Measurements from ENCODE around the gene AP5S1. TPM values are rescaled to one million over a fixed set of nuclear protein-coding genes. Genes with fewer than 3 reads are reported as not detected.

Gene AP5S1
- total and polyA plus RNA-seq, 10 of the 15 experiments (the other 5 are each of a cell fraction or from before 2014, with no cell fraction given), result 3.8 to 13.2 (median 7.8) TPM

GRCh38 chr20:3800256-3800877 is 20.0 kb upstream of the AP5S1 start:
- Histone ChIP-seq H3K9me3 (replicated peaks; ENCODE audit: control insufficient read depth, insufficient read depth, low read length) (no peaks in the 10 kb centered on the region), H3K4me2 (ENCODE audit: control insufficient read depth, insufficient read depth) (peak overlapping the region; percentile 85), H3K4me1 (ENCODE audit: control insufficient read depth, insufficient read depth, low read length) (peaks cover 41% of the 10 kb centered on the region), H3K9ac (ENCODE audit: control insufficient read depth, insufficient read depth, low read length) (no peak overlapping the region), H2AFZ (ENCODE audit: control insufficient read depth, low read depth, low read length) (no peak overlapping the region), H3K36me3 (ENCODE audit: control insufficient read depth in 2 of 2, insufficient read depth in 2 of 2, low read length in 1 of 2) (peaks cover 23 to 28% of the 10 kb centered on the region in 2 experiments), H4K20me1 (ENCODE audit: control insufficient read depth, insufficient read depth) (no peaks in the 10 kb centered on the region), H3K4me3 (no peak overlapping the region), H3K27ac (ENCODE audit: control insufficient read depth, insufficient read depth) (no peak overlapping the region), H3K27me3 (replicated peaks in 1 of 2; ENCODE audit: control insufficient read depth in 2 of 2, insufficient read depth in 2 of 2, low read length in 1 of 2) (no peaks in the 10 kb centered on the region), H3K79me2 (ENCODE audit: control insufficient read depth, insufficient read depth, low read length) (peaks cover 18% of the 10 kb centered on the region)
- ChIA-PET CTCF (interaction anchor here (0.6 to 3.8 kb wide), 4 partner anchors 13 to 53 kb away, joined by 3 to 33 read pairs (median 4); partner anchors contain the start of gene AP5S1), POLR2A (interaction anchor here (0.5 to 1.5 kb wide), 6 partner anchors 8 to 33 kb away, joined by 3 to 7 read pairs (median 4); partner anchors contain the start of genes ADISSP, AP5S1 and CENPB), SMC1A (ENCODE audit: uncharacterized antibody, unreplicated experiment) (interaction anchor here (0.8 to 2.3 kb wide), 6 partner anchors 13 to 43 kb away, joined by 3 to 7 read pairs (median 6); partner anchors contain the start of genes AP5S1 and CENPB), RAD21 (ENCODE audit: unreplicated experiment) (interaction anchor here (0.8 to 1.5 kb wide), 4 partner anchors 11 to 20 kb away, joined by 3 to 6 read pairs (median 4); partner anchors contain the start of gene AP5S1)
- ATAC-seq (no peak), DNase-seq (ENCODE audit: low read depth, low spot score) (no peak), FAIRE-seq (no peak)
- TF ChIP-seq ESRRA (IDR thresholded peaks at IDR 0.05; ENCODE audit: low read length) (no peak), GABPA (IDR thresholded peaks at IDR 0.05; ENCODE audit: low read depth) (no peak), RBBP5 (conservative IDR thresholded peaks at IDR 0.05) (no peak), JUNB (IDR thresholded peaks at IDR 0.05) (no peak)
- WGBS (ENCODE audit: insufficient coverage, insufficient replicate concordance, low lambda C conversion rate, missing lambda C conversion rate), result 92% methylated on average over 18 of the region's 18 CpGs
- in situ Hi-C loops (cut with MboI), result no loop called here
- intact Hi-C loops (cut with micrococcal nuclease; ENCODE audit: unreplicated experiment), result no loop called here
- BruUV-seq (replicated peaks), result no TSS peak

GRCh38 chr20:3800878-3801260 is 19.5 kb upstream of the AP5S1 start:
- Histone ChIP-seq H3K4me3 (no peak overlapping the region), H3K36me3 (ENCODE audit: control insufficient read depth in 2 of 2, insufficient read depth in 2 of 2, low read length in 1 of 2) (peaks cover 23 to 28% of the 10 kb centered on the region in 2 experiments), H3K27me3 (replicated peaks in 1 of 2; ENCODE audit: control insufficient read depth in 2 of 2, insufficient read depth in 2 of 2, low read length in 1 of 2) (no peaks in the 10 kb centered on the region), H2AFZ (ENCODE audit: control insufficient read depth, low read depth, low read length) (no peak overlapping the region), H3K4me2 (ENCODE audit: control insufficient read depth, insufficient read depth) (no peak overlapping the region), H3K9ac (ENCODE audit: control insufficient read depth, insufficient read depth, low read length) (no peak overlapping the region), H3K9me3 (replicated peaks; ENCODE audit: control insufficient read depth, insufficient read depth, low read length) (no peaks in the 10 kb centered on the region), H4K20me1 (ENCODE audit: control insufficient read depth, insufficient read depth) (no peaks in the 10 kb centered on the region), H3K79me2 (ENCODE audit: control insufficient read depth, insufficient read depth, low read length) (peaks cover 18% of the 10 kb centered on the region), H3K27ac (ENCODE audit: control insufficient read depth, insufficient read depth) (no peak overlapping the region), H3K4me1 (ENCODE audit: control insufficient read depth, insufficient read depth, low read length) (peaks cover 41% of the 10 kb centered on the region)
- DNase-seq (ENCODE audit: low read depth, low spot score), result no peak
- no peak for ATAC-seq
- BruUV-seq (replicated peaks), result no TSS peak
- WGBS (ENCODE audit: insufficient coverage, insufficient replicate concordance, low lambda C conversion rate, missing lambda C conversion rate), result 96% methylated on average over 8 of the region's 8 CpGs
- POLR2A ChIA-PET, result interaction anchor here (0.5 to 1.3 kb wide), 4 partner anchors 8 to 33 kb away, joined by 3 to 6 read pairs (median 3); partner anchors contain the start of genes ADISSP and AP5S1
- no peak for FAIRE-seq
- SMC1A ChIA-PET (ENCODE audit: uncharacterized antibody, unreplicated experiment), result interaction anchor here (0.8 to 2.3 kb wide), 4 partner anchors 12 to 42 kb away, joined by 3 to 6 read pairs (median 6); no protein-coding TSS in a partner anchor
- in situ Hi-C loops (cut with MboI) (no loop called here), intact Hi-C loops (cut with micrococcal nuclease; ENCODE audit: unreplicated experiment) (no loop called here)
- RAD21 ChIA-PET (ENCODE audit: unreplicated experiment), result no interaction called here
- CTCF ChIA-PET, result interaction anchor here (0.6 to 3.8 kb wide), 2 partner anchors 18 to 53 kb away, joined by 3 to 33 read pairs; partner anchors contain the start of gene AP5S1
- no peak for TF ChIP-seq SREBF2 (IDR thresholded peaks at IDR 0.05; ENCODE audit: low read length)
- TF ChIP-seq RB1 (IDR thresholded peaks at IDR 0.05; ENCODE audit: borderline replicate concordance), result no peak
- no peak for TF ChIP-seq RBBP5 (conservative IDR thresholded peaks at IDR 0.05)
- TF ChIP-seq ZBED1 (IDR thresholded peaks at IDR 0.05; ENCODE audit: borderline replicate concordance), result no peak
- no peak for TF ChIP-seq NBN (IDR thresholded peaks at IDR 0.05)
- TF ChIP-seq CREM (IDR thresholded peaks at IDR 0.05; ENCODE audit: low read depth), result no peak
- TF ChIP-seq CBX3 (IDR thresholded peaks at IDR 0.05; ENCODE audit: borderline replicate concordance, low read depth), result no peak
- no peak for TF ChIP-seq WRNIP1 (IDR thresholded peaks at IDR 0.05; ENCODE audit: borderline replicate concordance, low read depth, low read length)
- TF ChIP-seq ELK1 (IDR thresholded peaks at IDR 0.05; ENCODE audit: low read depth, low read length), result no peak
- no peak for TF ChIP-seq YBX1 (IDR thresholded peaks at IDR 0.05)
- TF ChIP-seq DPF2 (IDR thresholded peaks at IDR 0.05), result no peak
- no peak for TF ChIP-seq SPI1 (IDR thresholded peaks at IDR 0.05; ENCODE audit: borderline replicate concordance, insufficient read depth, low read depth, low read length)
- TF ChIP-seq CHD2 (IDR thresholded peaks at IDR 0.05; ENCODE audit: borderline replicate concordance, low read depth, low read length), result no peak
- no peak for TF ChIP-seq STAT1 (conservative IDR thresholded peaks at IDR 0.05)
